GM19099 (cell line): ENCODE results near the gene XK.
A peak's percentile ranks its signal among the peaks of the same experiment; 100 is the strongest.

ENCODE experiments used
- POLR2A ChIP-seq: IDR thresholded peaks from 3 replicates; pipeline ENCODE4 v1.6.1; 2011; ENCODE audit warnings: low read depth; ENCODE audit not compliant: insufficient read length; ENCODE audit errors: extremely low read depth

The XK gene

GRCh38 chrX:37767430-37767829 is 81.8 kb downstream of the XK start:
- TF ChIP-seq POLR2A = no peak

- no peak for TF ChIP-seq POLR2A
Observed at GRCh38 chrX:37776283-37776986, 90.8 kb downstream of the XK start.

DNA sequence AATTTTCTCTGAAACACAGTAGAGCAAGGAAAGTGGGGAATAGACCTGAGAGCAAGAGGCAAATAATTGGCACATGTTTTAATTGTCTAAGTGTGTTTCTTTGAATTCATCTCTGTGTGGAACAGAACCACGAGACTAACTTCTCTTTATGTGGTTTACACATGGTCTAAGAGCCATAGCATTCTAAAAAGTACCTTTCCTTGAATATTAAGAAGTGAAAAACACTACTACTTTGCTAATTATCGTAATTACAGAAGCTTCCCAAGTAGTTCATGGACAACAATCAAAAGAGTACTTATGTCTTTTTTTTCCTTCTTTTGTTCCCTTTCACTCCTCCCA is 91.4 kb downstream of the XK start:
- TF ChIP-seq POLR2A = no peak

GRCh38 chrX:37779857-37780256 is 94.3 kb downstream of the XK start, which contains the start of gene CYBB:
Gene CYBB (plus strand): TSS chrX:37780059. CDS start chrX:37780078, 19 bp downstream.
- TF ChIP-seq POLR2A = peak; percentile 68

DNA sequence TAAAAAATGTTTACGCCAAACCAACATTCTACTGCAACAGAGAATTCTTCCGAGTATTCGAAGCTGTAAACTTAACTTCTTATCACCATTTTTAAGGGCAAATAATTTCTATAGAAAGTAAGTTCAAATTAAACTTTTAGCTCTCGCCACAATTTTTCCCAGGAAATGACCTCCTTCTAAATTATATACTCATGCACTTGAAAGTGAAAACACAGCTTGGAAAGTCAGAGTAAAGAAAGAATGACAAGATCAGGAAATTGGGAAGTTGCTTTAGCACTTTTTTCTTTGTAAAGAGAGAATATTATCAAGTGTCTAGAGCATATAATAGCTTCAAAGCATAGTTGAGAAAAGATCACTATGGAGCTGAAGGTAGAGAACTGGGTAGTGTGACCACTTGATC is 95.5 kb downstream of the XK start:
- no peak for TF ChIP-seq POLR2A
